Activated CD8-positive, alpha-beta T cell treated with anti-CD3 and anti-CD28 coated beads, Interleukin-2, amount 10 ng/mL, durations not matched to agents 7 days and 5 days (primary cell): ENCODE measurements around the gene RUBCNL. TPM values are rescaled to one million over a fixed set of nuclear protein-coding genes. Genes with fewer than 3 reads are reported as not detected.

Source experiments
- ATAC-seq: fragments of 150-1000 bp; cut with Tn5 transposase; one replicate; pipeline ENCODE4 v1.10.0; 2021; ENCODE audit warnings: moderate library complexity
- CTCF ChIA-PET: fragments of 350-600 bp; sonication (Branson Sonifier 250); formaldehyde crosslinking; loops from one replicate; lab custom pipeline; 2021; ENCODE audit warnings: antibody characterized with exemption; lab: Charles Lee
- POLR2A ChIA-PET: fragments of 350-600 bp; sonication (Branson Sonifier 250); formaldehyde crosslinking; loops from one replicate; lab custom pipeline; 2021; ENCODE audit warnings: antibody characterized with exemption; lab: Charles Lee
- DNase-seq: peaks from one replicate; pipeline ENCODE4 v3.0.0-alpha.2; 2020
- H3K27ac Mint-ChIP-seq: one replicate; pipeline ENCODE4 v1.8.0; 2021; ENCODE audit warnings: mild to moderate bottlenecking, mixed read lengths
- H3K27me3 Mint-ChIP-seq: one replicate; pipeline ENCODE4 v1.8.0; 2021; ENCODE audit warnings: low read depth, mixed read lengths
- H3K36me3 Mint-ChIP-seq: one replicate; pipeline ENCODE4 v1.8.0; 2021; ENCODE audit warnings: low read depth, mixed read lengths
- H3K4me1 Mint-ChIP-seq: one replicate; pipeline ENCODE4 v1.8.0; 2021; ENCODE audit warnings: low read depth, mixed read lengths
- H3K4me3 Mint-ChIP-seq: one replicate; pipeline ENCODE4 v1.8.0; 2021; ENCODE audit warnings: mild to moderate bottlenecking, mixed read lengths
- H3K9me3 Mint-ChIP-seq: one replicate; pipeline ENCODE4 v1.8.0; 2022; ENCODE audit warnings: mixed read lengths; ENCODE audit not compliant: insufficient read depth
- total RNA-seq, 2 experiments: library from RNA; stranded (reverse); gene quantifications; one replicate each; pipeline ENCODE4 v1.2.3, GENCODE V29; 2021

RUBCNL gene
- total RNA-seq, 2 experiments from 2014 or later = 0.21 TPM; not detected in 1

GRCh38 chr13:46334035-46334822, 52.8 kb downstream of the RUBCNL start:
- peaks cover 34% of the 10 kb centered on the region for H3K4me1 Mint-ChIP-seq
- peaks cover 3% of the 10 kb centered on the region for H3K27me3 Mint-ChIP-seq
- peak; percentile 17 for DNase-seq
- H3K9me3 Mint-ChIP-seq = no peaks in the 10 kb centered on the region
- H3K36me3 Mint-ChIP-seq = no peaks in the 10 kb centered on the region
- H3K4me3 Mint-ChIP-seq = no peak overlapping the region
- no peak for ATAC-seq
- no peak overlapping the region for H3K27ac Mint-ChIP-seq
- ChIA-PET POLR2A (interaction anchor here (0.6 to 0.9 kb wide), 4 partner anchors 13 to 282 kb away, joined by 3 read pairs; no protein-coding TSS in a partner anchor), CTCF (interaction anchor here (0.8 to 1.0 kb wide), 2 partner anchors 46 to 174 kb away, joined by 3 read pairs; no protein-coding TSS in a partner anchor)

- H3K4me3 Mint-ChIP-seq = no peak overlapping the region
- no peak overlapping the region for H3K27ac Mint-ChIP-seq
- H3K4me1 Mint-ChIP-seq = peaks cover 32% of the 10 kb centered on the region
- ChIA-PET CTCF (interaction anchor here (1.4 to 2.8 kb wide), 2 partner anchors 12 to 52 kb away, joined by 3 to 10 read pairs; no protein-coding TSS in a partner anchor), POLR2A (no interaction called here)
- no peak for DNase-seq
- H3K9me3 Mint-ChIP-seq = no peaks in the 10 kb centered on the region
- no peak for ATAC-seq
- peaks cover 4% of the 10 kb centered on the region for H3K27me3 Mint-ChIP-seq
- H3K36me3 Mint-ChIP-seq = no peaks in the 10 kb centered on the region
Observed at GRCh38 chr13:46332772-46333171, 54.3 kb downstream of the RUBCNL start.

- CTCF ChIA-PET = interaction anchor here (0.7 to 1.7 kb wide), 4 partner anchors 15 to 159 kb away, joined by 3 to 5 read pairs (median 3); no protein-coding TSS in a partner anchor
- no peak overlapping the region for H3K4me3 Mint-ChIP-seq
- DNase-seq = peak; percentile 4
- H3K9me3 Mint-ChIP-seq = no peaks in the 10 kb centered on the region
- no peak for ATAC-seq
- H3K4me1 Mint-ChIP-seq = peaks cover 26% of the 10 kb centered on the region
- H3K36me3 Mint-ChIP-seq = no peaks in the 10 kb centered on the region
- POLR2A ChIA-PET = no interaction called here
- no peak overlapping the region for H3K27ac Mint-ChIP-seq
- peaks cover 7% of the 10 kb centered on the region for H3K27me3 Mint-ChIP-seq
Observed at GRCh38 chr13:46329624-46330023, 57.4 kb downstream of the RUBCNL start.

- ChIA-PET CTCF (interaction anchor here (0.7 kb wide), 1 partner anchor 28 kb away, joined by 3 read pairs; no protein-coding TSS in a partner anchor), POLR2A (no interaction called here)
- Mint-ChIP-seq H3K27me3 (peaks cover 7% of the 10 kb centered on the region), H3K36me3 (no peaks in the 10 kb centered on the region), H3K27ac (no peak overlapping the region), H3K4me3 (no peak overlapping the region), H3K9me3 (no peaks in the 10 kb centered on the region), H3K4me1 (peaks cover 12% of the 10 kb centered on the region)
- ATAC-seq (no peak), DNase-seq (no peak)
Observed at GRCh38 chr13:46327246-46327645, 59.8 kb downstream of the RUBCNL start.

GRCh38 chr13:46324976-46325375, 62.1 kb downstream of the RUBCNL start:
- ChIA-PET CTCF (interaction anchor here (1.2 to 7.4 kb wide), 2 partner anchors 31 to 165 kb away, joined by 6 to 160 read pairs; no protein-coding TSS in a partner anchor), POLR2A (no interaction called here)
- ATAC-seq = no peak

GRCh38 chr13:46321494-46322225, 65.4 kb downstream of the RUBCNL start:
- DNase-seq (peak; percentile 86), ATAC-seq (peak; percentile 88)
- ChIA-PET CTCF (interaction anchor here (0.6 to 7.4 kb wide), 49 partner anchors 8 to 810 kb away, joined by 3 to 160 read pairs (median 5); partner anchors contain the start of genes LCP1 and RUBCNL), POLR2A (interaction anchor here (1.0 to 2.2 kb wide), 4 partner anchors 25 to 270 kb away, joined by 4 to 15 read pairs (median 6); no protein-coding TSS in a partner anchor)
- Mint-ChIP-seq H3K9me3 (no peaks in the 10 kb centered on the region), H3K27me3 (peaks cover 2% of the 10 kb centered on the region), H3K36me3 (peaks cover under 1% of the 10 kb centered on the region), H3K4me3 (peak overlapping the region; percentile 70), H3K27ac (peak overlapping the region; percentile 84), H3K4me1 (peaks cover 18% of the 10 kb centered on the region)

More at GRCh38 chr13:46324976-46325375, 62.1 kb downstream of the RUBCNL start:
- H3K27me3 Mint-ChIP-seq = peaks cover 4% of the 10 kb centered on the region
- no peak for DNase-seq
- no peak overlapping the region for H3K4me3 Mint-ChIP-seq
- H3K27ac Mint-ChIP-seq = no peak overlapping the region
- H3K9me3 Mint-ChIP-seq = no peaks in the 10 kb centered on the region
- H3K36me3 Mint-ChIP-seq = no peaks in the 10 kb centered on the region
- peaks cover 17% of the 10 kb centered on the region for H3K4me1 Mint-ChIP-seq

- peaks cover 22% of the 10 kb centered on the region for H3K4me1 Mint-ChIP-seq
- no peaks in the 10 kb centered on the region for H3K9me3 Mint-ChIP-seq
- peak overlapping the region; percentile 70 for H3K4me3 Mint-ChIP-seq
- DNase-seq (no peak), ATAC-seq (peak; percentile 50)
- no peaks in the 10 kb centered on the region for H3K27me3 Mint-ChIP-seq
- POLR2A ChIA-PET = interaction anchor here (0.8 to 2.2 kb wide), 5 partner anchors 14 to 269 kb away, joined by 3 to 15 read pairs (median 5); no protein-coding TSS in a partner anchor
- CTCF ChIA-PET = interaction anchor here (0.6 to 7.4 kb wide), 44 partner anchors 7 to 809 kb away, joined by 3 to 160 read pairs (median 5); partner anchors contain the start of genes LCP1 and RUBCNL
- H3K27ac Mint-ChIP-seq = peak overlapping the region; percentile 84
- peaks cover 2% of the 10 kb centered on the region for H3K36me3 Mint-ChIP-seq
Observed at GRCh38 chr13:46320821-46321220, 66.2 kb downstream of the RUBCNL start.

- ATAC-seq (peak; percentile 37), DNase-seq (no peak)
- no peaks in the 10 kb centered on the region for H3K9me3 Mint-ChIP-seq
- POLR2A ChIA-PET = interaction anchor here (0.8 to 2.2 kb wide), 5 partner anchors 14 to 268 kb away, joined by 3 to 15 read pairs (median 5); no protein-coding TSS in a partner anchor
- peak overlapping the region; percentile 84 for H3K27ac Mint-ChIP-seq
- peaks cover 23% of the 10 kb centered on the region for H3K4me1 Mint-ChIP-seq
- CTCF ChIA-PET = interaction anchor here (1.2 to 7.4 kb wide), 18 partner anchors 14 to 513 kb away, joined by 3 to 160 read pairs (median 8); partner anchors contain the start of gene LCP1
- H3K4me3 Mint-ChIP-seq = peak overlapping the region; percentile 70
- peaks cover 4% of the 10 kb centered on the region for H3K36me3 Mint-ChIP-seq
- H3K27me3 Mint-ChIP-seq = no peaks in the 10 kb centered on the region
Observed at GRCh38 chr13:46320406-46320805, 66.6 kb downstream of the RUBCNL start.

GRCh38 chr13:46318986-46319385, 68.1 kb downstream of the RUBCNL start:
- POLR2A ChIA-PET = no interaction called here
- Mint-ChIP-seq H3K27ac (no peak overlapping the region), H3K4me3 (no peak overlapping the region), H3K27me3 (no peaks in the 10 kb centered on the region), H3K9me3 (peaks cover 7% of the 10 kb centered on the region), H3K36me3 (peaks cover 13% of the 10 kb centered on the region), H3K4me1 (peaks cover 32% of the 10 kb centered on the region)
- DNase-seq = no peak
- CTCF ChIA-PET = interaction anchor here (1.2 to 7.4 kb wide), 3 partner anchors 25 to 192 kb away, joined by 3 to 160 read pairs (median 4); no protein-coding TSS in a partner anchor
- ATAC-seq = no peak

GRCh38 chr13:46317120-46317519, 69.9 kb downstream of the RUBCNL start:
- POLR2A ChIA-PET = no interaction called here
- Mint-ChIP-seq H3K9me3 (peaks cover 10% of the 10 kb centered on the region), H3K27ac (no peak overlapping the region), H3K27me3 (no peaks in the 10 kb centered on the region), H3K36me3 (peaks cover 20% of the 10 kb centered on the region), H3K4me3 (no peak overlapping the region), H3K4me1 (peaks cover 39% of the 10 kb centered on the region)
- no peak for DNase-seq
- CTCF ChIA-PET = interaction anchor here (1.0 kb wide), 1 partner anchor 15 kb away, joined by 4 read pairs; no protein-coding TSS in a partner anchor
- ATAC-seq = no peak
